K562 (cell line): ENCODE measurements around the gene ANP32B. TPM values are rescaled to one million over a fixed set of nuclear protein-coding genes. Genes with fewer than 3 reads are reported as not detected.

Source experiments
- BCL6 ChIP-seq: fragments of 250-450 bp; sonication (Bioruptor Pico); IDR thresholded peaks from 2 replicates; pipeline ENCODE4 v1.4.0; 2020
- BRCA1 ChIP-seq, 2 experiments: fragments of 450-650 bp in 1 of 2; sonication (generic) in 1 of 2; formaldehyde crosslinking in 1 of 2; IDR thresholded peaks; 2 replicates each; pipeline versions ENCODE4 v1.5.0 to v1.6.1; 2017 to 2020; ENCODE audit warnings: mild to moderate bottlenecking in 1 of 2, missing genetic modification reagents in 1 of 2
- DMBX1 ChIP-seq: fragments of 250-450 bp; sonication (Bioruptor Pico); IDR thresholded peaks from 2 replicates; pipeline ENCODE4 v1.8.0; 2022; ENCODE audit warnings: inconsistent platforms, mild to moderate bottlenecking, moderate library complexity, borderline replicate concordance
- ELF4 ChIP-seq: fragments of 450-650 bp; formaldehyde crosslinking; IDR thresholded peaks from 2 replicates; pipeline ENCODE4 v1.4.0; 2022; ENCODE audit warnings: missing genetic modification characterization
- ERF ChIP-seq: fragments of 450-650 bp; formaldehyde crosslinking; IDR thresholded peaks from 2 replicates; pipeline ENCODE4 v1.4.0; 2020; ENCODE audit warnings: mild to moderate bottlenecking, mixed read lengths
- ESRRB ChIP-seq: fragments of 250-450 bp; sonication (Bioruptor Pico); IDR thresholded peaks from 2 replicates; pipeline ENCODE4 v1.5.0; 2020; ENCODE audit warnings: mild to moderate bottlenecking, moderate library complexity, borderline replicate concordance
- GABPA ChIP-seq: fragments of 200-800 bp; sonication (Bioruptor generic); conservative IDR thresholded peaks from 2 replicates; pipeline ENCODE4 v1.6.1; 2016; ENCODE audit warnings: low read depth, missing genetic modification characterization, missing compliant biosample characterization
- HDAC8 ChIP-seq: fragments of 450-650 bp; IDR thresholded peaks from 2 replicates; pipeline ENCODE4 v1.6.1; 2016; ENCODE audit warnings: mild to moderate bottlenecking, missing genetic modification characterization, moderate library complexity, missing compliant biosample characterization
- HDGF ChIP-seq: fragments of 450-650 bp; IDR thresholded peaks from 2 replicates; pipeline ENCODE4 v1.6.1; 2016
- MCM5 ChIP-seq: fragments of 450-650 bp; IDR thresholded peaks from 2 replicates; pipeline ENCODE4 v1.6.1; 2016; ENCODE audit warnings: low read depth
- MYNN ChIP-seq, 2 experiments: sonication (generic); formaldehyde crosslinking in 1 of 2; IDR thresholded peaks; 2 replicates each; pipeline versions ENCODE4 v1.5.0 to v1.6.1; 2016 to 2020; ENCODE audit warnings: antibody characterized with exemption in 1 of 2, missing genetic modification reagents in 1 of 2
- NR2F6 ChIP-seq: fragments of 450-650 bp; formaldehyde crosslinking; IDR thresholded peaks from 2 replicates; pipeline ENCODE4 v1.4.0; 2020; ENCODE audit warnings: mild to moderate bottlenecking
- POLR2B ChIP-seq: fragments of 450-650 bp; IDR thresholded peaks from 2 replicates; pipeline ENCODE4 v1.6.1; 2018; ENCODE audit warnings: low read depth; ENCODE audit not compliant: partially characterized antibody
- PRMT5 ChIP-seq: sonication (generic); formaldehyde crosslinking; IDR thresholded peaks from 2 replicates; pipeline ENCODE4 v1.5.0; 2020; ENCODE audit warnings: missing genetic modification reagents
- RBM34 ChIP-seq: fragments of 200-400 bp; formaldehyde crosslinking; IDR thresholded peaks from 2 replicates; pipeline ENCODE4 v1.6.1; 2018; ENCODE audit warnings: low read length, borderline replicate concordance; ENCODE audit not compliant: insufficient read depth
- SOX6 ChIP-seq: fragments of 450-650 bp; IDR thresholded peaks from 2 replicates; pipeline ENCODE4 v1.6.1; 2014; ENCODE audit warnings: mild to moderate bottlenecking
- SRSF9 ChIP-seq: fragments of 200-400 bp; formaldehyde crosslinking; IDR thresholded peaks from 2 replicates; pipeline ENCODE4 v1.6.1; 2017; ENCODE audit warnings: low read depth, low read length, borderline replicate concordance
- TCFL5 ChIP-seq: fragments of 250-450 bp; sonication (Bioruptor Pico); conservative IDR thresholded peaks from 2 replicates; pipeline ENCODE4 v1.6.1; 2021; ENCODE audit warnings: mild to moderate bottlenecking, moderate library complexity, matching md5 sums
- U2AF1 ChIP-seq: fragments of 200-400 bp; formaldehyde crosslinking; optimal IDR thresholded peaks from 2 replicates; pipeline ENCODE3; 2017; ENCODE audit warnings: mild to moderate bottlenecking, low read depth, low read length, moderate library complexity
- ZNF121 ChIP-seq: sonication (generic); formaldehyde crosslinking; conservative IDR thresholded peaks from 2 replicates; pipeline ENCODE4 v1.8.0; 2022; ENCODE audit warnings: missing genetic modification reagents
- polyA plus RNA-seq, 8 experiments: library from polyadenylated mRNA; depleted of rRNA in 4 of 8; stranded (reverse) in 5 of 8; unstranded in 3 of 8; fragments of >200 nt; fragmentation: Nextera tagmentation in 2 of 8; fragmentation: Illumina TruSeq in 1 of 8; extraction: Ambion mirVana in 2 of 8; extraction: Trizol in 1 of 8; gene quantifications; 2 replicates each; pipeline versions ENCODE4 v1.2.1 to v1.2.3, GENCODE V29; 2011 to 2014; ENCODE audit warnings: inconsistent platforms in 1 of 8, missing spikeins in 1 of 8
- total RNA-seq, 7 experiments: library from RNA; depleted of rRNA in 6 of 7; stranded (reverse); fragments of >200 nt in 6 of 7; fragmentation: Illumina TruSeq in 2 of 7; extraction: Trizol in 2 of 7; gene quantifications; 2 replicates each; pipeline versions ENCODE4 v1.2.1 to v1.2.3, GENCODE V29; 2011 to 2021; ENCODE audit warnings: low replicate concordance in 1 of 7
- TF ChIP-seq, protein P1 (sequence below), 2 experiments: fragments of 450-650 bp; IDR thresholded peaks; 2 replicates each; pipeline ENCODE4 v1.6.1; 2018; ENCODE audit warnings: mild to moderate bottlenecking in 2 of 2, low read depth in 1 of 2; ENCODE audit not compliant: partially characterized antibody in 2 of 2
- TF ChIP-seq, protein P2 (sequence below): sonication (generic); formaldehyde crosslinking; IDR thresholded peaks from 2 replicates; pipeline ENCODE4 v1.8.1; 2023; ENCODE audit warnings: mild to moderate bottlenecking, missing genetic modification reagents
- TF ChIP-seq, protein P3 (sequence below): sonication (generic); IDR thresholded peaks from 2 replicates; pipeline ENCODE4 v1.6.1; 2016

Gene ANP32B
- total and polyA plus RNA-seq, 9 of the 15 experiments (the other 6 are each of a cell fraction or from before 2014, with no cell fraction given) = 68.9 to 815 (median 141) TPM

DNA sequence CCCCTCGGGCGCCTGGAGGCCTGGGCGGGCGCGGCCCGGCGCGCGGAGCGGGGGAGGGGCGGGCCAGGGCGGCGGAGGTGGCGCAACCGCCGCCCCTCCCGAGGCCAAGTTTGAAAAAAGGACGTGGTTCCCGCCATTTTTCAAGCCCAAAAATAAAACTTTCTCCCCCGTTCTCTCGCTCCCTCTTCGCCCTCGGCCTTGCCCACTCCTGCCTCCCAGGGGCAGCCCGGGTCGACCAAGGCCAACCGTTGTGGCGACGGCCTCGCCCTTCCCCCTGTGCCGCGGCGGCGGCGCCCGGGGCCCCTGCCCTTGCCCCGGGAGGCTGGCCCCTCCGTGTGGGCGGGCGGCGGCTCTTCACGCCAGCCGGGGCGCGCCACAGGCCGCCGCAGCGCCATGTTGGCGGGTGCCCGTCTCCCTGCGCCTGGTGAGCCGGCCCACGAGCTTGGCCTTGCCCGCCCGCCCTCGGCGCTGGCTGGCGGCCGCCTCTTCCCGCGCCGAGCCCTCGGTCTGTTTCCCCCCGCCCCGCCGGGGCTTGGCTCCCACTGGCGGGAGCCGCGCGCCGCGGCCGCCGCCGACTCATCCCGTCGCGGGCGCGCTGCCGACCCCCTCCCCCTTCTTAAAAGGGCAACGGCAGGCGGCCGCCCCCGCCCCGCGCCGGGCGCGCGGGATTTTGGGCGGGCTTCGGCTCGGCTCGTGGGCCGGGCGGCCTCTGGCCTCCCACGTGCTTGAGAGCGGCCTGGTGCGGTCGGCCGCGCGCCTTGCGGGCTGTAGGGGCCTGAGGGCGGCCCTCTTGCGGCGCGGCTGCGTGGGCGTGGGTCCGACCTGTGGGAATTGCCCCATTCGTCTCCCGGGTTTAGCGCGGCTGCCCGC lies 1.3 kb downstream of the ANP32B start (continued):
- TF ChIP-seq BRCA1 (IDR thresholded peaks at IDR 0.05) (no peak), BRCA1 (CRISPR knock-in tag; IDR thresholded peaks at IDR 0.05) (no peak; the same call in 1 of the 2 replicates), BCL6 (no peak), ERF (CRISPR knock-in tag) (peak; percentile 80), PRMT5 (CRISPR knock-in tag) (no peak), ZNF121 (CRISPR knock-in tag) (no peak; the same call in none of the 2 replicates), ESRRB (CRISPR knock-in tag) (no peak), RBM34 (no peak), DMBX1 (peak; percentile 85), SRSF9 (no peak), POLR2B (peak; percentile 17), NR2F6 (no peak), TCFL5 (CRISPR knock-in tag) (no peak), HDAC8 (tag) (peak; percentile 70), ELF4 (CRISPR knock-in tag) (no peak), MCM5 (no peak), HDGF (no peak), MYNN (IDR thresholded peaks at IDR 0.05) (no peak), MYNN (CRISPR knock-in tag; IDR thresholded peaks at IDR 0.05) (no peak), U2AF1 (no peak), SOX6 (no peak), GABPA (tag) (no peak)
- TF ChIP-seq, protein P1, sequence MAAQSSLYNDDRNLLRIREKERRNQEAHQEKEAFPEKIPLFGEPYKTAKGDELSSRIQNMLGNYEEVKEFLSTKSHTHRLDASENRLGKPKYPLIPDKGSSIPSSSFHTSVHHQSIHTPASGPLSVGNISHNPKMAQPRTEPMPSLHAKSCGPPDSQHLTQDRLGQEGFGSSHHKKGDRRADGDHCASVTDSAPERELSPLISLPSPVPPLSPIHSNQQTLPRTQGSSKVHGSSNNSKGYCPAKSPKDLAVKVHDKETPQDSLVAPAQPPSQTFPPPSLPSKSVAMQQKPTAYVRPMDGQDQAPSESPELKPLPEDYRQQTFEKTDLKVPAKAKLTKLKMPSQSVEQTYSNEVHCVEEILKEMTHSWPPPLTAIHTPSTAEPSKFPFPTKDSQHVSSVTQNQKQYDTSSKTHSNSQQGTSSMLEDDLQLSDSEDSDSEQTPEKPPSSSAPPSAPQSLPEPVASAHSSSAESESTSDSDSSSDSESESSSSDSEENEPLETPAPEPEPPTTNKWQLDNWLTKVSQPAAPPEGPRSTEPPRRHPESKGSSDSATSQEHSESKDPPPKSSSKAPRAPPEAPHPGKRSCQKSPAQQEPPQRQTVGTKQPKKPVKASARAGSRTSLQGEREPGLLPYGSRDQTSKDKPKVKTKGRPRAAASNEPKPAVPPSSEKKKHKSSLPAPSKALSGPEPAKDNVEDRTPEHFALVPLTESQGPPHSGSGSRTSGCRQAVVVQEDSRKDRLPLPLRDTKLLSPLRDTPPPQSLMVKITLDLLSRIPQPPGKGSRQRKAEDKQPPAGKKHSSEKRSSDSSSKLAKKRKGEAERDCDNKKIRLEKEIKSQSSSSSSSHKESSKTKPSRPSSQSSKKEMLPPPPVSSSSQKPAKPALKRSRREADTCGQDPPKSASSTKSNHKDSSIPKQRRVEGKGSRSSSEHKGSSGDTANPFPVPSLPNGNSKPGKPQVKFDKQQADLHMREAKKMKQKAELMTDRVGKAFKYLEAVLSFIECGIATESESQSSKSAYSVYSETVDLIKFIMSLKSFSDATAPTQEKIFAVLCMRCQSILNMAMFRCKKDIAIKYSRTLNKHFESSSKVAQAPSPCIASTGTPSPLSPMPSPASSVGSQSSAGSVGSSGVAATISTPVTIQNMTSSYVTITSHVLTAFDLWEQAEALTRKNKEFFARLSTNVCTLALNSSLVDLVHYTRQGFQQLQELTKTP (IDR thresholded peaks at IDR 0.05; ENCODE audit: low read depth in 1 of 2, partially characterized antibody in 2 of 2) = no peak
- TF ChIP-seq, protein P2, sequence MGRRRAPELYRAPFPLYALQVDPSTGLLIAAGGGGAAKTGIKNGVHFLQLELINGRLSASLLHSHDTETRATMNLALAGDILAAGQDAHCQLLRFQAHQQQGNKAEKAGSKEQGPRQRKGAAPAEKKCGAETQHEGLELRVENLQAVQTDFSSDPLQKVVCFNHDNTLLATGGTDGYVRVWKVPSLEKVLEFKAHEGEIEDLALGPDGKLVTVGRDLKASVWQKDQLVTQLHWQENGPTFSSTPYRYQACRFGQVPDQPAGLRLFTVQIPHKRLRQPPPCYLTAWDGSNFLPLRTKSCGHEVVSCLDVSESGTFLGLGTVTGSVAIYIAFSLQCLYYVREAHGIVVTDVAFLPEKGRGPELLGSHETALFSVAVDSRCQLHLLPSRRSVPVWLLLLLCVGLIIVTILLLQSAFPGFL (CRISPR knock-in tag) = 0 out of 2 replicates have a peak, but pooled peaks have one; percentile 9
- TF ChIP-seq, protein P3, sequence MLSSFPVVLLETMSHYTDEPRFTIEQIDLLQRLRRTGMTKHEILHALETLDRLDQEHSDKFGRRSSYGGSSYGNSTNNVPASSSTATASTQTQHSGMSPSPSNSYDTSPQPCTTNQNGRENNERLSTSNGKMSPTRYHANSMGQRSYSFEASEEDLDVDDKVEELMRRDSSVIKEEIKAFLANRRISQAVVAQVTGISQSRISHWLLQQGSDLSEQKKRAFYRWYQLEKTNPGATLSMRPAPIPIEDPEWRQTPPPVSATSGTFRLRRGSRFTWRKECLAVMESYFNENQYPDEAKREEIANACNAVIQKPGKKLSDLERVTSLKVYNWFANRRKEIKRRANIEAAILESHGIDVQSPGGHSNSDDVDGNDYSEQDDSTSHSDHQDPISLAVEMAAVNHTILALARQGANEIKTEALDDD = no peak
